ENCODE results near the gene PTRH1.

Gene PTRH1

GRCh38 chr9:127683723-127684122, 31.7 kb downstream of the PTRH1 start:
- H3K4me2 ChIP-seq (ENCODE audit: low read length): no peak overlapping the region
- no peaks in the 10 kb centered on the region for H3K9me3 ChIP-seq (ENCODE audit: control insufficient read depth, insufficient read depth, low read length)
- H3K4me3 ChIP-seq (ENCODE audit: low read length): no peak overlapping the region
- no peaks in the 10 kb centered on the region for H3K4me1 ChIP-seq (ENCODE audit: control insufficient read depth, low read length)
- no peaks in the 10 kb centered on the region for H3F3A ChIP-seq (ENCODE audit: control insufficient read depth, insufficient read depth)
- no peaks in the 10 kb centered on the region for H3K36me3 ChIP-seq (ENCODE audit: control insufficient read depth, low read length)
- no peaks in the 10 kb centered on the region for H3K79me2 ChIP-seq (ENCODE audit: control insufficient read depth, low read length)
- no peaks in the 10 kb centered on the region for H3K9me2 ChIP-seq (replicated peaks; ENCODE audit: control insufficient read depth, low read length)
- H4K20me1 ChIP-seq (ENCODE audit: control insufficient read depth, insufficient read depth, low read depth, low read length): no peaks in the 10 kb centered on the region
- TF ChIP-seq EZH2phosphoT487 (IDR thresholded peaks at IDR 0.05; ENCODE audit: borderline replicate concordance, low read length) (no peak), CTCF (IDR thresholded peaks at IDR 0.05; ENCODE audit: low read depth, low read length, poor library complexity, severe bottlenecking) (no peak)
- H3K27ac ChIP-seq (ENCODE audit: low read depth, low read length): no peak overlapping the region
- no peaks in the 10 kb centered on the region for H3K27me3 ChIP-seq (ENCODE audit: control insufficient read depth, low read length)

- no peaks in the 10 kb centered on the region for H3K9me3 ChIP-seq (ENCODE audit: control insufficient read depth, insufficient read depth, low read length)
- H3K27ac ChIP-seq (ENCODE audit: low read depth, low read length): no peak overlapping the region
- H3K36me3 ChIP-seq (ENCODE audit: control insufficient read depth, low read length): no peaks in the 10 kb centered on the region
- TF ChIP-seq CTCF (IDR thresholded peaks at IDR 0.05; ENCODE audit: low read depth, low read length, poor library complexity, severe bottlenecking) (no peak), EZH2phosphoT487 (IDR thresholded peaks at IDR 0.05; ENCODE audit: borderline replicate concordance, low read length) (no peak)
- no peaks in the 10 kb centered on the region for H3K9me2 ChIP-seq (replicated peaks; ENCODE audit: control insufficient read depth, low read length)
- H3K4me3 ChIP-seq (ENCODE audit: low read length): no peak overlapping the region
- no peak overlapping the region for H3K4me2 ChIP-seq (ENCODE audit: low read length)
- H4K20me1 ChIP-seq (ENCODE audit: control insufficient read depth, insufficient read depth, low read depth, low read length): no peaks in the 10 kb centered on the region
- H3K4me1 ChIP-seq (ENCODE audit: control insufficient read depth, low read length): no peaks in the 10 kb centered on the region
- H3K27me3 ChIP-seq (ENCODE audit: control insufficient read depth, low read length): no peaks in the 10 kb centered on the region
- no peaks in the 10 kb centered on the region for H3F3A ChIP-seq (ENCODE audit: control insufficient read depth, insufficient read depth)
- no peaks in the 10 kb centered on the region for H3K79me2 ChIP-seq (ENCODE audit: control insufficient read depth, low read length)
Observed at GRCh38 chr9:127682351-127683136, 32.9 kb downstream of the PTRH1 start.

- Histone ChIP-seq H3K4me2 (ENCODE audit: low read length) (no peak overlapping the region), H3K4me3 (ENCODE audit: low read length) (no peak overlapping the region), H3K36me3 (ENCODE audit: control insufficient read depth, low read length) (no peaks in the 10 kb centered on the region), H3K27ac (ENCODE audit: low read depth, low read length) (no peak overlapping the region), H4K20me1 (ENCODE audit: control insufficient read depth, insufficient read depth, low read depth, low read length) (no peaks in the 10 kb centered on the region), H3K27me3 (ENCODE audit: control insufficient read depth, low read length) (no peaks in the 10 kb centered on the region), H3F3A (ENCODE audit: control insufficient read depth, insufficient read depth) (no peaks in the 10 kb centered on the region), H3K4me1 (ENCODE audit: control insufficient read depth, low read length) (no peaks in the 10 kb centered on the region), H3K9me2 (replicated peaks; ENCODE audit: control insufficient read depth, low read length) (no peaks in the 10 kb centered on the region), H3K9me3 (ENCODE audit: control insufficient read depth, insufficient read depth, low read length) (no peaks in the 10 kb centered on the region), H3K79me2 (ENCODE audit: control insufficient read depth, low read length) (no peaks in the 10 kb centered on the region)
- TF ChIP-seq CTCF (IDR thresholded peaks at IDR 0.05; ENCODE audit: low read depth, low read length, poor library complexity, severe bottlenecking): no peak
- TF ChIP-seq EZH2phosphoT487 (IDR thresholded peaks at IDR 0.05; ENCODE audit: borderline replicate concordance, low read length): no peak
Observed at GRCh38 chr9:127680846-127681245, 34.6 kb downstream of the PTRH1 start.

Data from DOHH2 (cell line).